Measurements from ENCODE around the gene TOP3A.

The TOP3A gene

GRCh38 chr17:18224053-18224386 is 90.8 kb downstream of the TOP3A start:
- H3K4me3 ChIP-seq (ENCODE audit: low read depth, low read length), result no peak overlapping the region
- TF ChIP-seq CTCF (IDR thresholded peaks at IDR 0.05; ENCODE audit: control insufficient read depth, extremely low read depth, insufficient read depth), result no peak

More at GRCh38 chr17:18224053-18224386, 90.8 kb downstream of the TOP3A start:
- DNase-seq (ENCODE audit: low read depth), result no peak

All from LNCaP clone FGC (cell line).